Measurements from ENCODE around the gene TMEM132A.

- TF ChIP-seq CTCF (IDR thresholded peaks at IDR 0.05) (no peak), POLR2AphosphoS5 (IDR thresholded peaks at IDR 0.05) (no peak), POLR2A (IDR thresholded peaks at IDR 0.05) (no peak)
These were observed 44.2 kb upstream of the TMEM132A start for GRCh38 chr11:60879971-60880588.

Measured in gastroesophageal sphincter (tissue), 3 donors.